HepG2 (cell line): ENCODE data around the gene C5orf15. TPM values are rescaled to one million over a fixed set of nuclear protein-coding genes. Genes with fewer than 3 reads are reported as not detected.
A peak's percentile ranks its signal among the peaks of the same experiment; 100 is the strongest.

ENCODE experiments used
- ATF2 ChIP-seq: sonication (generic); formaldehyde crosslinking; IDR thresholded peaks from 2 replicates; pipeline ENCODE4 v1.4.0; 2020; ENCODE audit warnings: missing genetic modification reagents
- ATF4 ChIP-seq, 2 experiments: fragments of 450-650 bp in 1 of 2; sonication (generic) in 1 of 2; formaldehyde crosslinking; IDR thresholded peaks; 2 replicates each; pipeline versions ENCODE4 v1.5.0 to v1.8.0; 2020 to 2022; ENCODE audit warnings: mild to moderate bottlenecking in 1 of 2, missing genetic modification reagents in 1 of 2
- BATF2 ChIP-seq: sonication (generic); formaldehyde crosslinking; IDR thresholded peaks from 2 replicates; pipeline ENCODE4 v1.8.0; 2022; ENCODE audit warnings: mild to moderate bottlenecking, missing genetic modification reagents, moderate library complexity
- CBX1 ChIP-seq: IDR thresholded peaks from one replicate; pipeline ENCODE4 v1.6.1; 2016; ENCODE audit warnings: antibody characterized with exemption, low read depth
- CEBPB ChIP-seq: IDR thresholded peaks from 2 replicates; pipeline ENCODE4 v1.6.1; 2011; ENCODE audit warnings: low read depth, low read length, improper control_type of control experiment, borderline replicate concordance
- CHD4 ChIP-seq: fragments of 200-600 bp; sonication (generic); IDR thresholded peaks from 2 replicates; pipeline ENCODE4 v1.7.0; 2017; ENCODE audit warnings: mild to moderate bottlenecking, low read length, borderline replicate concordance
- EZH2 ChIP-seq: conservative IDR thresholded peaks from 2 replicates; pipeline ENCODE4 v1.6.1; 2012; ENCODE audit warnings: mild to moderate bottlenecking, low read depth, low read length, moderate library complexity
- FOSL2 ChIP-seq: sonication (generic); formaldehyde crosslinking; IDR thresholded peaks from 2 replicates; pipeline ENCODE4 v1.4.0; 2020; ENCODE audit warnings: missing genetic modification reagents
- HNF4G ChIP-seq, 2 experiments: sonication (generic) in 1 of 2; formaldehyde crosslinking in 1 of 2; IDR thresholded peaks; 2 replicates each; pipeline versions ENCODE4 v1.4.0 to v1.6.1; 2011 to 2020; ENCODE audit warnings: borderline replicate concordance in 2 of 2, low read depth in 2 of 2, mild to moderate bottlenecking in 2 of 2, low read length in 1 of 2, missing genetic modification reagents in 1 of 2, moderate library complexity in 1 of 2
- KAT7 ChIP-seq: IDR thresholded peaks from 2 replicates; pipeline ENCODE4 v1.6.1; 2018; ENCODE audit warnings: borderline replicate concordance, missing compliant biosample characterization
- KLF16 ChIP-seq, 2 experiments: sonication (generic) in 1 of 2; formaldehyde crosslinking in 1 of 2; IDR thresholded peaks; 2 replicates each; pipeline versions ENCODE4 v1.6.1 to v1.8.0; 2016 to 2023; ENCODE audit warnings: missing genetic modification reagents in 2 of 2, missing compliant biosample characterization in 1 of 2
- NFE2L2 ChIP-seq: fragments of 150-350 bp; IDR thresholded peaks from 2 replicates; pipeline ENCODE4 v1.6.1; 2014; ENCODE audit warnings: low read length
- NFKB2 ChIP-seq: sonication (generic); formaldehyde crosslinking; IDR thresholded peaks from 2 replicates; pipeline ENCODE4 v1.4.0; 2020; ENCODE audit warnings: missing genetic modification reagents, borderline replicate concordance
- PHF21A ChIP-seq: sonication (generic); formaldehyde crosslinking; IDR thresholded peaks from 2 replicates; pipeline ENCODE4 v1.5.0; 2020; ENCODE audit warnings: mild to moderate bottlenecking, missing genetic modification reagents
- PHF5A ChIP-seq: IDR thresholded peaks from one replicate; pipeline ENCODE4 v1.6.1; 2018; ENCODE audit warnings: low read depth, missing genetic modification reagents; ENCODE audit not compliant: unreplicated experiment
- PITX1 ChIP-seq: sonication (generic); formaldehyde crosslinking; IDR thresholded peaks from 2 replicates; pipeline ENCODE4 v1.5.1; 2020; ENCODE audit warnings: mild to moderate bottlenecking, missing genetic modification reagents
- SALL2 ChIP-seq: sonication (generic); formaldehyde crosslinking; IDR thresholded peaks from 2 replicates; pipeline ENCODE4 v1.8.1; 2023; ENCODE audit warnings: mild to moderate bottlenecking, missing genetic modification reagents, inconsistent platforms
- SMARCE1 ChIP-seq: fragments of 450-650 bp; IDR thresholded peaks from 2 replicates; pipeline ENCODE4 v1.6.1; 2017; ENCODE audit warnings: borderline replicate concordance
- XBP1 ChIP-seq: sonication (generic); formaldehyde crosslinking; IDR thresholded peaks from 2 replicates; pipeline ENCODE4 v1.5.0; 2020; ENCODE audit warnings: missing genetic modification reagents
- ZNF280D ChIP-seq: sonication (generic); formaldehyde crosslinking; IDR thresholded peaks from 2 replicates; pipeline ENCODE4 v1.5.1; 2020; ENCODE audit warnings: mild to moderate bottlenecking, missing genetic modification reagents
- ZNF317 ChIP-seq: sonication (generic); formaldehyde crosslinking; IDR thresholded peaks from 2 replicates; pipeline ENCODE4 v1.5.0; 2020; ENCODE audit warnings: mild to moderate bottlenecking, missing genetic modification reagents
- ZNF772 ChIP-seq: sonication (generic); formaldehyde crosslinking; IDR thresholded peaks from 2 replicates; pipeline ENCODE4 v1.5.0; 2020; ENCODE audit warnings: mild to moderate bottlenecking, missing genetic modification reagents
- polyA plus RNA-seq, 8 experiments: library from polyadenylated mRNA; depleted of rRNA in 3 of 8; stranded (reverse) in 7 of 8; unstranded in 1 of 8; fragments of >200 nt; fragmentation: Illumina TruSeq in 4 of 8; extraction: Trizol in 4 of 8; gene quantifications; 2 replicates each; pipeline versions ENCODE4 v1.2.1 to v1.2.3, GENCODE V29; 2011 to 2016; ENCODE audit warnings: low read depth in 4 of 8, missing spikeins in 1 of 8, mixed read lengths in 1 of 8; ENCODE audit not compliant: insufficient read depth in 1 of 8
- total RNA-seq, 5 experiments: library from RNA; depleted of rRNA; stranded (reverse); fragments of >200 nt; fragmentation: Illumina TruSeq; extraction: Trizol; gene quantifications; 2 replicates each; pipeline ENCODE4 v1.2.3, GENCODE V29; 2016; ENCODE audit warnings: low read depth in 1 of 5

The C5orf15 gene
- total and polyA plus RNA-seq, 2 of the 13 experiments (the other 11 are each of a cell fraction or from before 2014, with no cell fraction given), result 58.5 to 82.7 TPM

GRCh38 chr5:134004626-134005416 is 36.4 kb upstream of the C5orf15 start, which contains the start of gene VDAC1 (continued):
- TF ChIP-seq ZNF280D (CRISPR knock-in tag), result no peak
- peak in 1 of 2 experiments; percentile 66; a peak in 1 of 4 replicates for TF ChIP-seq KLF16 (CRISPR knock-in tag; IDR thresholded peaks at IDR 0.05)
- TF ChIP-seq NFE2L2, result no peak
- TF ChIP-seq KAT7, result peak; percentile 93; the same call in 1 of the 2 replicates
- TF ChIP-seq XBP1 (CRISPR knock-in tag), result no peak
- peak; percentile 22; the same call in 1 of the 2 replicates for TF ChIP-seq HNF4G (IDR thresholded peaks at IDR 0.05; ENCODE audit: borderline replicate concordance, low read depth, low read length)
- TF ChIP-seq HNF4G (CRISPR knock-in tag; IDR thresholded peaks at IDR 0.05; ENCODE audit: borderline replicate concordance, low read depth), result no peak
- peak; percentile 58 for TF ChIP-seq CBX1
- peak; percentile 72; the same call in 1 of the 2 replicates for TF ChIP-seq ZNF317 (CRISPR knock-in tag)
- TF ChIP-seq ATF4 (CRISPR knock-in tag; IDR thresholded peaks at IDR 0.05), result peak in 1 of 2 experiments; percentile 43; a peak in 2 of 4 replicates
- TF ChIP-seq ZNF772 (CRISPR knock-in tag), result peak; percentile 10; the same call in 1 of the 2 replicates
- peak; percentile 62; the same call in 1 of the 2 replicates for TF ChIP-seq BATF2 (CRISPR knock-in tag)
- TF ChIP-seq SALL2 (CRISPR knock-in tag), result peak; percentile 60
- peak; percentile 40 for TF ChIP-seq FOSL2
- peak; percentile 58; the same call in 1 of the 2 replicates for TF ChIP-seq PITX1 (CRISPR knock-in tag)
- 0 out of 2 replicates have a peak, but pooled peaks have one; percentile 60 for TF ChIP-seq ATF2
- TF ChIP-seq PHF21A (CRISPR knock-in tag), result no peak; the same call in none of the 2 replicates
- no peak for TF ChIP-seq CEBPB
- 0 out of 2 replicates have a peak, but pooled peaks have one; percentile 54 for TF ChIP-seq NFKB2
- TF ChIP-seq SMARCE1, result no peak
- TF ChIP-seq CHD4, result no peak
- TF ChIP-seq PHF5A (CRISPR knock-in tag), result peak; percentile 81
- no peak for TF ChIP-seq EZH2
